GM21447 (cell line): ENCODE results near the gene KDM2A.
"Not testable (repeated sequence)": the region's sequence is repeated elsewhere in the genome, so short reads cannot be mapped to it uniquely, and the experiment has no call there.

Experiments used
- ATAC-seq: cut with Tn5 transposase; IDR thresholded peaks from one replicate; pipeline ENCODE4 v1.9.1; 2021; ENCODE audit not compliant: unreplicated experiment

The KDM2A gene

DNA sequence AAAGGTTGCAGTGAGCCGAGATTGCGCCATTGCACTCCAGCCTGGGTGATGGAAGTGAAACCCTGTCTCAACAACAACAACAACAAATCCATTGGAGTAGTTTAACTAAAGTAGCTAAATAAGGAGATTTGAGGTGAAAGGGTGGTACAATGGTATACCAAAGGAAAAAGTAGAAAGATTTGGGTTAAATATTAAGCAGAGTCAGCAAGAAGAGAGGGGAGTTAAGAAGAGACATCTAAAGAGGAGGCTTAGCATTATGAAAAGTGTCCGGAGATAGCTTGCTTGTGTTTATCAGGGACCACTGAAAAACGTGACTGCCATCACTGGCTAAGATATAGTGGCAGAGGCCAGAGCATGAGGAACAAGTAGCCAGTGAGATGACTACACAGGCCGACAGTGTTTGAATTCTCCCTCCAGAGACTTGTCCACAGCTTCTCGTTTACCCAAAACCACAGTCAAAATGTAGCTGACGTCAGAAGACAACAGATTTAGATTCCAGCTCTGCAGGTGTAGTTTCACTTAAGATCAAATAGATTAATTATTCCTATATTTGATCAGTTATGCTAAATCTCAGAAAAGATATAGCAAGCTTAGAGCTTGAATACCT is 114.6 kb downstream of the KDM2A start:
- ATAC-seq: no peak

DNA sequence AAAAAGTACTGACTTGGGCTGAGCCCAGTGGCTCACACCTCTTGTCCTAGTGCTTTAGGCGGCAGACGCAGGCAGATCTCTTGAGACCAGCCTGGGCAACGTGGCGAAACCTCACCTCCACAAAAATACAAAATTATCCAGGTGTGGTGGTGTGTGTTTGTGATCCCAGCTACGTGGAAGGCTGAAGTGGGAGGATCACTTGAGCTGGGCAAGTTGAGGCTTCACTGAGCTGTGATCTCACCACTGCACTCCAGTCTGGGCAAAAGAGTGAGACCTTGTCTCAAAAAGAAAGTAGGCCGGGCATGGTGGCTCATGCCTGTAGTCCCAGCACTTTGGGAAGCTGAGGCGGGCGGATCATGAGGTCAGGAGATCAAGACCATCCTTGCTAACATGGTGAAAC is 115.5 kb downstream of the KDM2A start:
- not testable (repeated sequence) for ATAC-seq

DNA sequence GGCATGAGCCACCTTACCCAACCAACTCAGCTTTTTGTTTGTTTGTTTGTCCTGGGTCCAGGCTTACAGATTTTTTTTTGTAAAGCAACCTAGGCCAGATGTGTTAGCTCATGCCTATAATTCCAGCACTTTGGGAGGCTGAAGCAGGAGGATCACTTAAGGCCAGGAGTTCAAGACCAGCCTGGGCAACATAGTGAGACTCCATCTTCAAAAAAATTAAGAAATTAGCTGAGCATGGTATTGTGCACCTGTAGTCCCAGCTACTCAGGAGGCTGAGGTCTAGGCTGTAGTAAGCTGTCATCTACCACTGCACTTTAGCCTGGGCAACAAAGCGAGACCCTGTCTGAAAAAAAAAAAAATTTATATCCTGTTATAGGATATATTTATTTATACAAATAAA is 118.5 kb downstream of the KDM2A start:
- ATAC-seq: no peak

DNA sequence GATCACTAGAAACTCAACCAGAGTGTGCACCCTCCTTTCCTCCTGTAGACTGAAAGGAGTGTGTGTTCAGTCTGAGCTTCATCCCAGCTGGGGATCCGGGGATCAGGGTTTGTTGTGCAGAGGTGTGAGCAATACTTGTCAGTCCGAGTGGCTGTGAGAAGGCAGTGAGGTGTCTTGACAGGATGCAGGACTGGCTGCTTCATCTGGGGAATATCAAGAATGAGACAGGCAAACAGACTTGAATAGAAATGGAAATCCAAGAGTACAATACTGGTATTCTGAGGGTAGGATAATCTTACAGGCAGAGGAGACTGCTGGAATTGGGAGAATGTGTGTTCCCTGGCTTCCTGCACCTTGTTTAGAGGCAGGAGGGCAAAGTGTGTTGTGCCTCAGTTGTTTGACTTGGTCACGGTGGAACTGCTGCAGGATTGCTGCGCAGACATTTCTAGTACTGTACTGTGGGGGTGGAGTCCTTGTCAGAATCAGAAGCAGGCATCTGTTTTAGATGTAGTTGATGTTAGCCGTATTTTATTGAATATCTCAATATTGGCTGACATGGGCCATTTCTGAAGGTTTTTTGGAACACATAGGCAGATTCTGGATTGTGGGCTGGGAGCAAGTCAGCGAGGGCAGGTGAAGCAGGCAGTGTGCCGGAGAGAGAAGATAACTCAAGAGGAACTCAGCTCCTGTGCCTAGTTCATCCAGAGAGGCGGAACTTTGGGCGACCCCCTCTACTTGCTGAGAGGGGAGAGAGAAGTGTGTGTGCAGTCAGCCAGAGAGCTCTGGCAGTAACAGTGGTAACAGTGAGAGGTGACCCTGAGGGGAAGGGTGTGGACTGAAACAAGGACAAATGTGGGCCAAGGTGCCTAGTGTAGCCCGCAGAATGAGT is 120.1 kb downstream of the KDM2A start:
- ATAC-seq: no peak

DNA sequence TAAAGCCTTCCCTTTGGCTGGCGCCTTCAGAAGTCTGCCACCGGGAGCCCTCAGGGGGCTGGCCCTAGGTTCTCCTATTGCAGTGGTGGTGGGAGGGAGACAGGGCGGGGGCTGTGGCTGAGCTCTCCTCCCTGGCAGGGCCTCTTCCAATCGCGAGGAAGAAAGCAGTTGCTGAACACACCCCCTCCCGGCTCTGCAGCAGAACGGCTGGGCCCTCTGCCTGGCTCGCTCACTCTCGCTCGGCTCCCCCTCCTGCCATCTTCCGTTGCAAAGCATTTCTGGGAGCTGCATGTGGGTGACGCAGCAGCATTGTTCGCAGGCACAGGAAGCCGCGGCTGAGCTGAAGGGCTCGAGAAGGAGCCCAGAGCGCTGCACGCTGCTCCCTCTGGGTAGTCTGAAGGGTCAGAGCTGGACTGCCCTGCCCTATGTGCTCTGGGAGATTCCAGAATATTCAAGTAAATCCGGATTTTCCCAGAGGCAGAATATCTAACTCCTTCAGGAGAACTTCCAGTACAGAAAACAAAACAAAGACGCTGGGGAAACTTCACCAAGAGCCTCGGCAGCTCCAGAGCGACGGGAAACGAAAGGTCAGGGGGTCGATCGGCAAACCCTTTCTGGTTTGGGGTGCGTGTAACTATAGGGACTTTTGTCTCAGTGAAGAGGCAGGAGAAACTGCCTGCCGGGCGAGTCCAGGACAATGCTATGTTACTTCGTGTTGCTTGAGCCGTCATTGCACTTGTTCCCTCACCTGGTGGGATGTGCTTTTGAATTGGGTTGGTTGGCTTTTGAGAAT is 120.9 kb downstream of the KDM2A start:
- ATAC-seq: peak; percentile 90

DNA sequence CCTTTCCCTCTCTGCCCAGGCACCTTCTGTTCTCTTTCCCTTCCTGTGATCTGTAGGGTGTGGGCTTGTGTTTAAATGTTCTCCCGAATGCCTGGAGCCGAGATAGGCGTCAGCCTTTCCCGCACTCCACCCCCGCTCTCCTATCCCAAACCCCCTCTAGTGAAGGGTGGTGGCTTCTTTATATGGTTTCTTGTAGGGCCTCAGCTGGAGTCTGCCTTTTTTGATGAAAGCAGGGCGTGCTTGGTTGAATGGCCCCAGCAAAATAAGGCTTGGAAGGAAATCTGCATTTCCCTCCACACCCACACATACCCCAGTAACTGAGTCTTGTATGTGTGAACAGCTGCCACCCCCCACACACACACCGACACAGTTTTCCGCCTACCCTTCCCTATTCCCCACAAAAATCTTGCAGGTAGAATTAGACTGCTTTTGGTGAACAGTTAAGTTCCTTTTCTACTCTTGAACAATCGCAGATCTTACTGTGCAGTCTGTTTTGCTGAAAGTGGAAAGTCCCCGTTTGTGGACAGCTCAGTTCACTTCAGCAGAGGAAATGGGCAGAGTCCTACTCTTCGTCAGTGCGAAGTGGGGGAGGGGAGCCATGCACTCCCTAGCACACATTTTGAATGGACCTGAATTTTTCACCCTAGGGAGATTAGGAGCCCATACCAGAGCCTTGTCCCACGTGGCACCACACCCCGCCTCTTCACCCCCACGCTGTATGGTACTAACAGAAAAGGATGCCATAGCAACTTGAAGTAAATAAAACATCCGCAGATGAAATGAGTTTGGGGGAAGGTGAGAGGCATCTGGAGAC is 121.7 kb downstream of the KDM2A start:
- ATAC-seq: peak; percentile 40

DNA sequence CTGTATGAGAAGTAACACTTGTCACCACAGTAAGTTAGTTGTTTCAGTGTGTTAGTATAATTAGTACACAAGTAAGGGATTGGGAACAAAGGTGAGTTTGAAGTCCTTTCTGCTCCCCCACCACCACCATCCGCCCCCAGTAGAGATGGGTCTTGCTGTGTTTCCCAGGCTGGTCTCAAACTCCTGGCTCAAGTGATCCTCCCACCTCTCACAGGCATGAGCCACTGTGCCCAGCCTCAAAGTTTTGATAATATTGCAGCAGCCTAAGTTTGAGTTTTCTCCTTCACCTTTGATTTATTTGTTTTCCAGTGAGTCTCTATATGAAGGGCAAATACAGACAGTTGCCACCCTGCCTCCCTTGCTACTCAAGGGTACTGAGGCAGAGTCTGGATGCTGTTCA is 123.5 kb downstream of the KDM2A start:
- no peak for ATAC-seq

DNA sequence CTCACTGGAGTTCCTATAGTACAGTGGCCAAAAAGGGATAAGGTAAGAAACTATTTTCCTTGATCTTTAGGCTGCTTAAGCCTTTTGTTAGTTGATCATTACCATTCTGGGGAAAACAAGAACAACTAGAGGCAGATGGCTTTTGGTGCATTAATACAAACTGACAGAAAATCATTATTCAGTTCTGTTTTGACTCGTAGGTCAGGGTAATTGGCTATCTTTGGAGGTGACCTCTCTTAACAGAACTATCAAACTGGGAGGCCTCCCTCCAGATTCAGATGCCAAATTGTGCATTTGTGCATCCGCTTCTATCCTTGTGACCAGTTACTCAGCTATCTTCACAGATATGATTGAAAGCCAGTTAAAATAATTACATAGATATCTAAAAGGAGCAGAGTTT is 124.0 kb downstream of the KDM2A start:
- no peak for ATAC-seq

DNA sequence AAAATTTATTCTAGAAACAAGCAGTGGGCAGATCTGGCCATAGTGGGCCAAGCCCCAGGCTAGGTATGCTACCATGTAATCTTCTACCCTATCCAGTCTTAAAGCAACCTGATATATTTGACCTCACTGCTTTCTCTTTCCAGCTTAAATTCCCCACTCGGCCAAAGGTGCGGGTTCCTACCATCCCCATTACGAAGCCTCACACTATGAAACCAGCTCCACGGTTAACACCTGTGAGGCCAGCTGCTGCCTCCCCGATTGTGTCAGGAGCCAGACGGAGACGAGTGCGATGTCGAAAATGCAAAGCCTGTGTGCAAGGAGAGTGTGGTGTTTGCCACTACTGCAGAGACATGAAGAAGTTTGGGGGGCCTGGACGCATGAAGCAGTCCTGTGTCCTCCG is 126.0 kb downstream of the KDM2A start:
- no peak for ATAC-seq

DNA sequence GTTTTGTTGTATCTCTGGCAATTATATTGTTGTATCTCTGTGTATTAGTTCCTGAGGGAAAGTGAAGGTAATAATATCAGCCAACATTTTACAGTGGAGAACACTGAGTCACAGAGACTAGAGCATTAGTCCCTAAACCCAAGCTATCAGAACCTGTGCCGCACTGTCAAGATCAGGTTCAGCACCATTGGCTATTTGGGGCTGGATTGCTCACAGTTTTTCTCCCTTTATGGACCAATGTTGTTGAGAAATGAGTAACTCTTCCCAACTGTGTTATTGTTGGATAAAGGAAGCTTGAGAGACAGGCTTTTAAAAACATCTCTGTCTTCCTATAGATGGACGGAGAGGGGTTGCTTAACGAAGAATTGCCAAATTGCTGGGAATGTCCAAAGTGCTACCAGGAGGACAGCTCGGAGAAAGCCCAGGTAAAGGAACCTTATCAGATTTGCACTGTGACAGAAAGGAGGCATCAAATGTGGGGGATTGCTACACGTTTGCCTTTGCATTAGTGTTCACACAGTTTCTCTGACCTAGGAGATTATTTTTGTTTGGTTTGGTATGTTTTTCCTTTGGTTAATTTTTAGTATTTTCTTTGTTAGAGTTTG is 129.0 kb downstream of the KDM2A start:
- ATAC-seq: no peak

DNA sequence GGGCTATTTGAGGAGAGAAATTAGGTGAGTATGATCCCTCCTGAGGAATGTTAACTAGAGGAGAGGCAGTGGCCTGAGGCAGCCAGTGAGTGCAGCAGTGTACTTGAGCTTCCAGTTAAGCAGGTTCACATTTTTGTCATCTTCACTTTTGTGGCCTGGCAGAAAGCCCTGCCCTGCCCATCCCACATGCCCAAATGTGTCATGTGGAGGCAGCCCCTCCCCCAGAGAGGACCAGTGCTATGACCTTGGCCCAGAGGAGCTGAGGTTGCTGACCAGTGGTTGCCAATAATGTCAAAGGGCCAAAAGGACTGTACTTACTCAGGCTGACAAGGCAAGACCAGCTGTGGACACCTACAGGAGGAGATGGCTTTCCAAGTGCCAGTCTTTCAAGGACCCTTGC is 129.6 kb downstream of the KDM2A start:
- ATAC-seq: no peak

DNA sequence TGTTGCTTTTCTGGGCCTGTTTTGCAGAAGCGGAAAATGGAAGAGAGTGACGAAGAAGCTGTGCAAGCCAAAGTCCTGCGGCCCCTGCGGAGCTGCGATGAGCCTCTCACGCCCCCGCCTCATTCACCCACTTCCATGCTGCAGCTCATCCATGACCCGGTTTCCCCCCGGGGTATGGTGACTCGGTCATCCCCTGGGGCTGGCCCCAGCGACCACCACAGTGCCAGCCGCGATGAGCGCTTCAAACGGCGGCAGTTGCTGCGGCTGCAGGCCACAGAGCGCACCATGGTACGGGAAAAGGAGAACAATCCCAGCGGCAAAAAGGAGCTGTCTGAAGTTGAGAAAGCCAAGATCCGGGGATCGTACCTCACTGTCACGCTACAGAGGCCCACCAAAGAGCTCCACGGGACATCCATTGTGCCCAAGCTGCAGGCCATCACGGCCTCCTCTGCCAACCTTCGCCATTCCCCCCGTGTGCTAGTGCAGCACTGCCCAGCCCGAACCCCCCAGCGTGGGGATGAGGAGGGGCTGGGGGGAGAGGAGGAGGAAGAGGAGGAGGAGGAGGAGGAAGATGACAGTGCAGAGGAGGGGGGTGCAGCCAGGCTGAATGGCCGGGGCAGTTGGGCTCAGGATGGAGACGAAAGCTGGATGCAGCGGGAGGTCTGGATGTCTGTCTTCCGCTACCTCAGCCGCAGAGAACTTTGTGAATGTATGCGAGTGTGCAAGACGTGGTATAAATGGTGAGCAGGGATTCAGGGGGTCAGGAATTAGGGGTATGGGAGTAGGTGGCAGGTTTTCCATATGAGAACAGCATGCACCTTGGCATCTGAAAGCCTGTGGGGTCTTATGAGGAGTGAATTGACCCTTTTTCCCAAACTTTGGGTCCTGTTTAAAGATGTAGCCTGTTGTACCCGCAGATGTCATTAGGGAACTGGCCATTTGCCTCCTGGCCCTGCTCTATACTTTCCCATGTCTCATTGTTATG is 131.3 kb downstream of the KDM2A start:
- ATAC-seq: no peak

DNA sequence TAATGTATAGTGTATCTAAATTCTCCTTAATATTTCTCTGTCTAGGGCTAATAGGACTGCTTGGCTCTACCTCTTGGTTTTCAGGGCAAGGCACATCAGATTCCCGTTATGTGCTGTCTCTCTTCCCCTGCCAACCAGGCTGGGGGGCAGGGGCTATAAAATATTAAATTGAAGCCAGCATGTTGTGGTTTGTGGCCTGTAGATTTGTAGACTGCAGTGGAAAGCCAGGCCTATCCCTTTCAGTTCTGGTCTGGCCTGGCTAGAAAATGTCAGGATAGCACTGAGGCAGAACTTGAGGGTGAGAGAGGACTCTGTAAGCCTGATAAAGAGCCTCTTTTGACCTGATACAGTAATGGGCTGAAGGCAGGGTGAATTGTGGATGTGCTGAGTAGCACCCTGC is 132.8 kb downstream of the KDM2A start:
- ATAC-seq: no peak

DNA sequence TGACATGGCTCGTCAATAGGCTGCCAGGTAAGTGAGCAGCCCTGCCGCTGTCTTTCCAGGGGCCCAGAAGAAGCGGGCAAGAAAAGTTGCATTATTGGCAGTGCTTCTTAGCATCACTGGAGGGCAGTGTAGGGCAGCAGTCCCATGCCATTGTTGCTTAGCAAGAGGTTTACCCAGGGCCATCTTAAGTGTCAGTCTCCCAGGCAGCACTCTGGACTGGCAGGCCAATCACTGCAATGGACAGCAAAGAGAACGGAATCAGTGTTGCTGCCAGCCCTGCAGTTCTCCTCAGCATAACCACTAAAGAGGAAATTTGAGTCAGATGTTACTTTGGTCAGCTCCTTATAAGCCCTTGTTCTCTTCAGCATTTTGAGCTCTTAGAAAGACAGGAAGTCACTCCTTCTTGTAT is 133.8 kb downstream of the KDM2A start:
- ATAC-seq: no peak

DNA sequence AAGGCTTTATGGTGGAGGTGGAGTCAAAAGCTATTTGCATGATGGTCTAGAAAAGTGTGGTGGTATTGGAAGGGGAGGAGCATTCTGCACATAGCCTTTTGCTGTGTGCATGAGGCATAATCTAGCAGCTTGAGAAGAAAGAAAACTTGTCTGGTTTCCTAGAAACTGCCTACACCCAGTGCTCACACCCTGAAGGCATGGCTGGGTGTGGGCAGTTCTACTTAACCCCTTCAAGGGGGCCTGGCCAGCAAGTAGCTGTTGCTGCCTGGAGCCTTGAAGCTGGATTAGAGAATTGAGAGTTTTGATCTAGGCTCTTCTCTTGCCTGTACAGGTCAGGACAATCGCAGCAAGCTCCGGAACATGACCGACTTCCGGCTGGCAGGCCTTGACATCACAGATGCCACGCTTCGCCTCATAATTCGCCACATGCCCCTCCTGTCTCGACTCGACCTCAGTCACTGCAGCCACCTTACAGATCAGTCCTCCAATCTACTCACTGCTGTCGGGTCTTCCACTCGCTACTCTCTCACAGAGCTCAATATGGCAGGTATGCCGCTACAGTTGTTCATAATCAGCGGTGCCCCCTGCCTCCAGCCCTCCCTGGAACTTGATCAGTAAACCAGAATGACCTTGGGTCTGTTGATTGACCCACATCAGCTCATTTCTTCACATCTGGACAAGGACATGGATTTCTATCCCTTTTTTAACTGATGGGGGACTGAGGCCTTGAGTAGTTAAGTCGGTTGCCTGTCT is 135.0 kb downstream of the KDM2A start:
- no peak for ATAC-seq

DNA sequence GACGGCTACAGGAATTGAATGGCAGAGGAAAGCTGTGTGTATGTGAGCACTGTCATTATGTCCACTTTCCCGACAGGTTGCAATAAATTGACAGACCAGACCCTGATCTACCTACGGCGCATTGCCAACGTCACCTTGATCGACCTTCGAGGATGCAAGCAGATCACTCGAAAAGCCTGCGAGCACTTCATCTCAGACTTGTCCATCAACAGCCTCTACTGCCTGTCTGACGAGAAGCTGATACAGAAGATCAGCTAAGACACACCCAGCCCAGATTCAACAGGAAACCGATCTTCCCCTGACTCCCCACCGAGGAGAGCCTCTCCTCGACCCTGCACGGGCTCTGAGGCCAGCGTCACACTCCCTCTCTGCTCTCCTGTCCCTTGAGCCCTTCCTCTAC is 135.7 kb downstream of the KDM2A start:
- ATAC-seq: no peak

DNA sequence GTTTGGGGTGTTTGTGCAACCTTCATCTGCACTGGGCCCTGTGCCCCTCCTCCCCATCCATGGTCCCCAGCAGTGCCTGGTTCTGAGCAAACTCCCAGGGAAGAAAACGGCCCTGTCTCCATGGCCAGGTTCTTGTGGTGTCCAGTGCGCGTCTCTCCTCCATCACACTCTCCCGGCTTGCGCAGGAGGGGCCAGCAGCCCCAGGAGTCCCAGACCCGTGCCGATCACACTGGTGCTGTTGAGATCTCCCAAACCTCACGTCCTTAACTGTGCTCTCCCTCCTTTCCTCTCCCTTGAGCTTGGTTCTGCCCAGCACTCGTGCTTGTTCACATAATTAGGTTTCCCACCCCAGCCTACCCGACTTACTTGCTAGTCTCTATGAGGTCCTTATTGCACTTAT is 136.3 kb downstream of the KDM2A start:
- ATAC-seq: no peak

DNA sequence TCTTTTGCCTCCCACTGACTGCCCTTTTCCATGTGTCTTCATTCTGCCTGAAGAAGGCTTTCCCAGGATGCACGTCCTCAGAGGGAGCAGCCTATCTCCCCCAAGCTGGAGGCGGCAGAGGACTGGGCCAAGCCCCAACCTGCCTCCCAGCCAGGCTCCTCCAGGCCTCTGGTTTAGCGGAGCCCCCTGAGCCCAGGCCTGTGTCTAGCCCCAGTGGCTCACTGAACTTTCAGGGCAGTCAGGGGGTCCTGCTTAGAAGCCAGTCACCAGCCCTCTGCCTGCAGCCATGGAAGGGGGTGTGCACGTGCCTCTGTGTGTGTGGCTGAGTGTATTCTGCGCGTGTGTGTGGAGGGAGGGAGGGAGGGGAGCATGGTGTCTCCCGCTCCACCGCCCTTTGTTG is 136.8 kb downstream of the KDM2A start:
- ATAC-seq: no peak
